ENCODE data around the gene ATL3.

- TF ChIP-seq POLR2A (IDR thresholded peaks at IDR 0.05; ENCODE audit: borderline replicate concordance, extremely low read depth, insufficient read depth, insufficient read length) (no peak), CTCF (IDR thresholded peaks at IDR 0.05 in 2 of 3, conservative IDR thresholded peaks at IDR 0.05 in 1 of 3; ENCODE audit: borderline replicate concordance in 1 of 3, insufficient read depth in 1 of 3, low read depth in 2 of 3, low read length in 2 of 3) (no peak), CEBPB (IDR thresholded peaks at IDR 0.05; ENCODE audit: low read depth) (no peak), POLR2AphosphoS5 (IDR thresholded peaks at IDR 0.05; ENCODE audit: low read depth, low read length) (no peak), EZH2phosphoT487 (IDR thresholded peaks at IDR 0.05; ENCODE audit: borderline replicate concordance) (no peak), REST (IDR thresholded peaks at IDR 0.05; ENCODE audit: low read depth) (no peak), EGR1 (IDR thresholded peaks at IDR 0.05; ENCODE audit: low read depth) (no peak)
Measured at GRCh38 chr11:63609536-63609935, 61.6 kb downstream of the ATL3 start.
